Right lobe of liver (tissue), 6 donors: Measurements from ENCODE around the gene ROBO2. TPM values are rescaled to one million over a fixed set of nuclear protein-coding genes. Genes with fewer than 3 reads are reported as not detected.

Experiments used
- ATAC-seq, 4 donors: fragments of 200-7000 bp; cut with Tn5 transposase; one replicate each; pipeline ENCODE4 v1.9.1; 2020; ENCODE audit warnings: mild to moderate bottlenecking in 4 of 4, moderate library complexity in 4 of 4
- DNase-seq, 3 donors: peaks; one replicate each; pipeline ENCODE4 v3.0.0-alpha.2; 2020
- H3K27ac ChIP-seq, 3 donors: fragments of 200-600 bp; one replicate each; pipeline ENCODE4 v1.8.0; 2022
- H3K27me3 ChIP-seq, 2 donors: fragments of 200-600 bp; one replicate each; pipeline ENCODE4 v1.8.0; 2022
- H3K36me3 ChIP-seq, 4 donors: fragments of 200-600 bp; sonication (generic) in 1 of 4; one replicate each; pipeline versions ENCODE4 v1.5.1 to v1.8.0; 2017 to 2022; ENCODE audit warnings: control low read depth in 1 of 4
- H3K4me1 ChIP-seq, 4 donors: fragments of 200-600 bp; sonication (generic) in 1 of 4; one replicate each; pipeline versions ENCODE4 v1.5.1 to v1.8.0; 2017 to 2022; ENCODE audit warnings: control low read depth in 1 of 4
- H3K4me3 ChIP-seq, 3 donors: fragments of 200-600 bp; one replicate each; pipeline ENCODE4 v1.8.0; 2022
- H3K9me3 ChIP-seq, 4 donors: fragments of 200-600 bp; sonication (generic) in 1 of 4; one replicate each; pipeline versions ENCODE4 v1.5.1 to v1.8.0; 2017 to 2022; ENCODE audit warnings: control low read depth in 1 of 4
- POLR2A ChIP-seq: fragments of 450-650 bp; IDR thresholded peaks from one replicate; pipeline ENCODE4 v1.6.1; 2017; ENCODE audit warnings: antibody characterized with exemption, mild to moderate bottlenecking
- WGBS: methylation state at CpG from one replicate; pipeline ENCODE4 v1.1.6; 2018; ENCODE audit warnings: low coverage, low lambda C conversion rate; ENCODE audit not compliant: insufficient coverage; ENCODE audit errors: missing lambda C conversion rate; 5-methylcytosine and 5-hydroxymethylcytosine counted together
- intact Hi-C, 2 donors: fragments of 100-400 bp; cut with DNase I; formaldehyde crosslinking; loops; one replicate each; pipeline versions ENCODE4 v1.11.2 to v1.14.1; 2022
- total RNA-seq, 6 experiments: library from RNA; depleted of rRNA in 2 of 6; stranded (reverse); fragments of >200 nt in 2 of 6; fragmentation: NEBNext Ultra II Directional in 3 of 6; extraction: Animal tissue kit (Norgen Biotek cat#: 25700) in 3 of 6; gene quantifications; one replicate each; pipeline versions ENCODE4 v1.1.0 to v1.2.4, GENCODE V29; 2016 to 2023
- TF ChIP-seq, protein P1 (sequence below), 4 donors: fragments of 200-600 bp in 3 of 4; fragments of 450-650 bp in 1 of 4; IDR thresholded peaks; one replicate each; pipeline versions ENCODE4 v1.5.1 to v1.8.0; 2016 to 2022; ENCODE audit warnings: antibody characterized with exemption in 4 of 4, mild to moderate bottlenecking in 2 of 4
- donor health status: DM: no; HTN: yes; CAD: no.
- donor health status: DM: no; HTN: no; CAD: no.
- donor health status: DM: no; HTN: no; CAD: no.
- donor health status: DM: no; HTN: yes; CAD: no.
- donor health status: DM: no; HTN: yes; CAD: no.

The ROBO2 gene
- total RNA-seq, 6 experiments from 2014 or later, result 0.07 to 1.7 (median 0.67) TPM

DNA sequence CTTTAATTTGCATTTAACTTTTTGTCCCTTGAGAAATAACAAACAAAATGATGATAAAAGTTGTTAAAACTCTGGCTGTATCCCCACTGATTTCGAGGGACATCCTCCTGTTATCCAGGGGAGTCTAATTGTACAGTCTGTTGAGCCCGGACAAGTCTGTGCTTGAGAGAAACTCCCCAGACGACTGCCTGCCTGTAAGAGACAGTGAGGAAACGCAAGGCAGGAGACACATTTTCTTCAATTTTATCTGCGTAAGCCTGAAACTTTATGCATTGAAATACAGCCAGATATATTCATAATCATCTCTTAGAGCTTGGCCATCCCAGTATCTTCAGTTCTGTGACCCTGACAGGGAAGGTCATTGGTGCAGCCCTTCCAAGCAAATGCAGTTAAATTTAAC is 97.7 kb downstream of the ROBO2 start:
- DNase-seq (no peak), ATAC-seq (no peak)
- TF ChIP-seq, protein P1, sequence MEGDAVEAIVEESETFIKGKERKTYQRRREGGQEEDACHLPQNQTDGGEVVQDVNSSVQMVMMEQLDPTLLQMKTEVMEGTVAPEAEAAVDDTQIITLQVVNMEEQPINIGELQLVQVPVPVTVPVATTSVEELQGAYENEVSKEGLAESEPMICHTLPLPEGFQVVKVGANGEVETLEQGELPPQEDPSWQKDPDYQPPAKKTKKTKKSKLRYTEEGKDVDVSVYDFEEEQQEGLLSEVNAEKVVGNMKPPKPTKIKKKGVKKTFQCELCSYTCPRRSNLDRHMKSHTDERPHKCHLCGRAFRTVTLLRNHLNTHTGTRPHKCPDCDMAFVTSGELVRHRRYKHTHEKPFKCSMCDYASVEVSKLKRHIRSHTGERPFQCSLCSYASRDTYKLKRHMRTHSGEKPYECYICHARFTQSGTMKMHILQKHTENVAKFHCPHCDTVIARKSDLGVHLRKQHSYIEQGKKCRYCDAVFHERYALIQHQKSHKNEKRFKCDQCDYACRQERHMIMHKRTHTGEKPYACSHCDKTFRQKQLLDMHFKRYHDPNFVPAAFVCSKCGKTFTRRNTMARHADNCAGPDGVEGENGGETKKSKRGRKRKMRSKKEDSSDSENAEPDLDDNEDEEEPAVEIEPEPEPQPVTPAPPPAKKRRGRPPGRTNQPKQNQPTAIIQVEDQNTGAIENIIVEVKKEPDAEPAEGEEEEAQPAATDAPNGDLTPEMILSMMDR (IDR thresholded peaks at IDR 0.05), result no peak
- TF ChIP-seq POLR2A, result no peak
- H3K9me3 ChIP-seq, result no peaks in the 10 kb centered on the region
- no peaks in the 10 kb centered on the region for H3K36me3 ChIP-seq
- H3K4me1 ChIP-seq, result no peaks in the 10 kb centered on the region
- no peaks in the 10 kb centered on the region for H3K27me3 ChIP-seq
- 61% methylated on average over 2 of the region's 5 CpGs for WGBS
- intact Hi-C loops, result no loop called here
- H3K27ac ChIP-seq, result no peak overlapping the region
- H3K4me3 ChIP-seq, result no peak overlapping the region

- no peak for TF ChIP-seq POLR2A
- TF ChIP-seq, protein P1 (IDR thresholded peaks at IDR 0.05), result no peak
- no peak overlapping the region for H3K27ac ChIP-seq
- WGBS, result 47% methylated on average over 3 of the region's 3 CpGs
- H3K27me3 ChIP-seq, result no peaks in the 10 kb centered on the region
- H3K9me3 ChIP-seq, result no peaks in the 10 kb centered on the region
- no peak for ATAC-seq
- no peaks in the 10 kb centered on the region for H3K36me3 ChIP-seq
- intact Hi-C loops, result no loop called here
- H3K4me1 ChIP-seq, result no peaks in the 10 kb centered on the region
- DNase-seq, result no peak
- no peak overlapping the region for H3K4me3 ChIP-seq
Measured at GRCh38 chr3:77139624-77140023, 99.7 kb downstream of the ROBO2 start.

GRCh38 chr3:77141423-77141822 is 101.5 kb downstream of the ROBO2 start:
- intact Hi-C loops, result no loop called here
- H3K4me1 ChIP-seq, result no peaks in the 10 kb centered on the region

GRCh38 chr3:77142578-77142977 is 102.7 kb downstream of the ROBO2 start:
- Histone ChIP-seq H3K27ac (no peak overlapping the region), H3K4me1 (no peaks in the 10 kb centered on the region), H3K36me3 (no peaks in the 10 kb centered on the region), H3K9me3 (no peaks in the 10 kb centered on the region), H3K4me3 (no peak overlapping the region), H3K27me3 (no peaks in the 10 kb centered on the region)
- TF ChIP-seq, protein P1 (IDR thresholded peaks at IDR 0.05), result no peak
- no peak for TF ChIP-seq POLR2A
- intact Hi-C loops, result no loop called here
- 87% methylated on average over 5 of the region's 6 CpGs for WGBS
- ATAC-seq (no peak), DNase-seq (no peak)

More at GRCh38 chr3:77141423-77141822, 101.5 kb downstream of the ROBO2 start:
- H3K36me3 ChIP-seq, result no peaks in the 10 kb centered on the region
- WGBS, result 47% methylated on average over 3 of the region's 3 CpGs
- no peak for DNase-seq
- H3K4me3 ChIP-seq, result no peak overlapping the region
- H3K9me3 ChIP-seq, result no peaks in the 10 kb centered on the region
- ATAC-seq, result no peak
- no peaks in the 10 kb centered on the region for H3K27me3 ChIP-seq
- H3K27ac ChIP-seq, result no peak overlapping the region
- TF ChIP-seq, protein P1 (IDR thresholded peaks at IDR 0.05), result no peak
- no peak for TF ChIP-seq POLR2A

DNA sequence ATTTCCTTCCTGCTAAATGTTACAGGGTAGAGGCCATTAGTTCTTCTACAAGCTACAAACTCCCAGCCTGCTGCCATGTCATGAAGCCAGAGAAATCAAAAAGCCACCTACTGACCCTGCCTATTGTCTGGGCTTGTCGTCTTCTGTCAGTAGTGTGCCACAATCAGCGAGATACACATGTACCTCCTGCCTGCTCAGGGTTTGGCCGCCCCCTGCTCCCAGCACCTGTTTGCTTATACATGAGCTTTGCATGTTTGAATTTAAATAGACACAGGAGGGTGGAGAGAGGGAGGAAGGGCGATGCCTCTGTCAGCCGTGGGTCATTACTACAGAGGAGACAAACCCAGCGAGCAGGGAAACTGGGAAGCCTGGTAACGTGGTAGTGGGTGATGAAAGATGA is 106.1 kb downstream of the ROBO2 start:
- WGBS, result 32% methylated on average over 6 of the region's 7 CpGs
- intact Hi-C loops, result no loop called here
- H3K27ac ChIP-seq, result no peak overlapping the region
- H3K27me3 ChIP-seq, result no peaks in the 10 kb centered on the region
- ATAC-seq, result no peak
- TF ChIP-seq, protein P1 (IDR thresholded peaks at IDR 0.05), result no peak
- TF ChIP-seq POLR2A, result no peak
- H3K4me1 ChIP-seq, result no peaks in the 10 kb centered on the region
- H3K9me3 ChIP-seq, result no peaks in the 10 kb centered on the region
- DNase-seq, result no peak
- H3K36me3 ChIP-seq, result no peaks in the 10 kb centered on the region
- H3K4me3 ChIP-seq, result no peak overlapping the region
